Stomach (tissue), 4 donors: ENCODE measurements around the gene DENND4A.

ENCODE experiments used
- CTCF ChIP-seq, 7 experiments: fragments of 450-650 bp in 4 of 7; fragments of 200-600 bp in 3 of 7; sonication (generic) in 3 of 7; IDR thresholded peaks; one replicate each; pipeline ENCODE4 v1.5.1; 2016 to 2019; ENCODE audit warnings: antibody characterized with exemption in 7 of 7, control low read depth in 2 of 7, mild to moderate bottlenecking in 1 of 7
- POLR2A ChIP-seq, 4 donors: fragments of 450-650 bp; IDR thresholded peaks; one replicate each; pipeline ENCODE4 v1.6.1; 2016; ENCODE audit warnings: antibody characterized with exemption in 4 of 4, control low read depth in 2 of 4, mild to moderate bottlenecking in 1 of 4, moderate library complexity in 1 of 4
- POLR2AphosphoS5 ChIP-seq, 3 donors: sonication (generic); formaldehyde crosslinking; IDR thresholded peaks; one replicate each; pipeline ENCODE4 v1.6.1; 2016; ENCODE audit warnings: antibody characterized with exemption in 3 of 3

GRCh38 chr15:65777843-65778242 is 14.2 kb downstream of the DENND4A start:
- TF ChIP-seq POLR2A (IDR thresholded peaks at IDR 0.05) (no peak), POLR2AphosphoS5 (IDR thresholded peaks at IDR 0.05) (no peak), CTCF (IDR thresholded peaks at IDR 0.05) (no peak)
